Right forelimb (tissue), 1 donor: Measurements from ENCODE around the gene LRTM1.

Experiments
- DNase-seq: peaks from one replicate; pipeline ENCODE4 v3.0.0-alpha.2; 2018

LRTM1 gene

GRCh38 chr3:54928046-54928770 lies at the start of gene LRTM1:
Gene LRTM1, minus strand, starts transcription at chr3:54928059. Its CDS starts 148 bp downstream, at chr3:54927911.
- no peak for DNase-seq

GRCh38 chr3:54977439-54977838 lies 49.6 kb upstream of the LRTM1 start:
- no peak for DNase-seq

GRCh38 chr3:54970895-54971294 lies 43.0 kb upstream of the LRTM1 start:
- no peak for DNase-seq

DNA sequence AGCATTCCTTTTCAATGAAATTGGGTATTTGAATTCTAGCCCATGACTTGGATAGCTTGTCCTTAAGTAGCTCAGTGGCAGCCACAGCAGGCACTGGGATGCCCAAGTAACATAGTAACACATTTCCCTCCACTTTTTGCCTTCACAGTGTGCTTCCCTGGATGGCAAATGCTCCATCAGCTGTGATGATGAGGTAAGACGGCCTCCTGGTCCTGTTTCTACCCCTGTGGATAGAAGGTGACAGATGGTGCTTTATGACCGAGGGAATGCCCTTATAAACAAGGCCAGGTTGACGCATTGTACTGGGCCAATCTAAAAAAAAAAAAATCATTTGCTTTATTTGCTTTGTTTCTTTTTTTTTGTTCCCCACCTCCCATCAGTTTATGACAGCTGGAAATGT lies 41.8 kb upstream of the LRTM1 start:
- no peak for DNase-seq

DNA sequence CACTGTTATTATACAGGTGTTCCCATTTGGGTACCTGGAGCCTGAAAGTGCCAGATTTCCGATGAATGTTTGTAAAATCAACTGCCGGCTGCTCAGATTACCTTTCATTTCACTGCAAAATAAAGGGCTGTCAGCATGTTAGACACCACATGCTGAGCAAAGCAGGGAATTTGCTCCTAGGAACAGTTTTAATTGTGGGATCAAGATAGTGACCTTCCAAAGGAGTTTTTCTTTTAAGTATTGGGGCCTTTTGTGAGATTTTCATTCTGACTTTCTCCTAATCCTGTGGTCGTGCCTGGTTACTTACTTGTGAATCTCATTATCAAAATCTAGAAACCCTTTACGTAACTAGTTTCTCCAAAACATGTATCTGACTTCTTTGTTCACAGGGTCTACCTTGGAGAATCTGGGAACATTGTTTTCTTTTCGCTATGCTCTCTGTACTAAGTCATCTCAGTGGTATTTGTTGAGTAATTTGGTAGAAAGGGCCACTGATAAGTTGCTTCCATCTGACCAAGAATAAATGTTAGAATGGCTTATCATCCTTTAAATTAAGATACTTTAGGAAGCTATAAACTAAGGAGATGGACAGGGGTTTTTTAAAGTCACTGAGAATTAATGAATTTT lies 40.8 kb upstream of the LRTM1 start:
- no peak for DNase-seq

DNA sequence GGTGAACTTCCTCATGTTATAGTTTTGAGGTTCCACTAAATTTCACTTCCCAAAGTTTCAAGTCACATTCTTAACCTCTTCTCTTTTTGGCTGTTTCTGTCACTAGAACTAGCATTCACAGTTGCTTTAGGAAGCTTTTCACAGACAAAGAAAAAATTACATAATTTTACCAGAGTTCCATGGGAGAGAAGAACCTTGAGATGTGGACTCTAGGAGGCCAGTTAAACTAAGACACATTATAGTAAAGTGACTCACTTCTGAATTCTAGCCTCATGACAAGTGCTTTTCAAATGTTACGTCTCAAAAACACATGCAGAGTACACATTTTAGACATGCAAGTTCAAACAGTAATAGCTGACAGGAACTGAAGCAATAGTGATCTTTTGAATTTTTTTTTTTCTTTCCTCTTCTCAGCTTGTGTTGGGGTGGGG lies 39.9 kb upstream of the LRTM1 start:
- DNase-seq = no peak

DNA sequence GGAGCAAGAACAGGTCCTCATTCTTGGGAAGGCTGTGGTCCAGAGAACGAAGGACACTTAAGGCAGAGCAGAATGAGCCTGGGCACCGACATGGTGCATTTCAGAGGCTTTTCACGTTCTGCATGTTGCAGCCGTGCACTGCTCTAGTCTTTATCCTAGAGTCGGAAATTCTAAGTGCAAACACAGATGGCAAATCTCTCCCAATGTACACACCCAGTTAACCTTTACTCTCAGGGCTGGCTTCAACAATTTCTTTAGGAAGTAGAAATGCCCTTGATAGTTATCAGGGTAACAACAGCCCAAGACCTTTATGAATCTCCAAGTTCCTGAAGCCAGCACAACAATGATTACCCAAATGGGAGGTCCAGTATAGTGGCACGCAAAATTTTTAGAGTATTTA lies 39.1 kb upstream of the LRTM1 start:
- DNase-seq = no peak

- DNase-seq = no peak
Observed at GRCh38 chr3:54965746-54966145, 37.9 kb upstream of the LRTM1 start.

GRCh38 chr3:54964081-54964480 lies 36.2 kb upstream of the LRTM1 start:
- DNase-seq = no peak

- no peak for DNase-seq
Observed at GRCh38 chr3:54963641-54964040, 35.8 kb upstream of the LRTM1 start.

GRCh38 chr3:54962200-54962599 lies 34.3 kb upstream of the LRTM1 start:
- DNase-seq = no peak

GRCh38 chr3:54960701-54961100 lies 32.8 kb upstream of the LRTM1 start:
- DNase-seq = no peak

DNA sequence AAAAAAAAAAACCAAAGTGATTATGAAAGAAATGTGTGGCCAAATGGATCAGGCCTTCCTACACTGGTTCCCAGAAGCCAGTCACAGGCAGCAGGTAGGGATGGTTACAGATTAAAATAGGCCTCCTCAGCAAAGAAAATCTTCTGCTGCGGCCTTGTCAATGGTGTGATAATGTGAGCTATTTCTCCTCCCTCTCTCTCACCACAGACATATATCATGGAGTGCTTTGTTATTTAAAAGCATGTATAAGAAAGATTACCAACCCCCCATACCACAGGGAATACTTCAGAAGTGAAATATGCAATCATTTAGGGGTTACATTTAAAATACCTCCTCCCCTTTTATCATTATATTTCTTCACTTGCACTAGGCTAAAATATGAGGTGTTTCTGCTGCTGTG lies 32.2 kb upstream of the LRTM1 start:
- DNase-seq = no peak

- no peak for DNase-seq
Observed at GRCh38 chr3:54957711-54958110, 29.9 kb upstream of the LRTM1 start.

DNA sequence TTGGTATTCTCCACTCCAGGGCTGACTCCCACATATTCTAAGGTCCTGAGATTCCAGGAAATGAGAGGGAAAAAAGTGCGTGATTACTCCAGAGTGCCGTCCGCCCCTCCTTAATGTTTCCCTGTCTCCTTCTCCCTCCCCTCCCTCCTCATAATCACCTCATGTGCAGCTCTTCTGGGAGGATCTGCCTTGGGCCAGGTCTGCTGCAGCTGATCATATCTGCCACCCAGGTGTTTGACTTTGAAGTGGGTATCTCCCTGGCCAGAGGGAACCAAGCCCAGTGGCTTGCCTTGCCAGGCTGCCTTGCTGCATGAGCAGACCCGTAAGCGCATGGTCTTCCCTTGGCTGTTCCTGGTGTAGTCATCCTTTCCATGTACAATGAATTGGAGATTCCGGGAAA lies 28.1 kb upstream of the LRTM1 start:
- no peak for DNase-seq

- DNase-seq = no peak
Observed at GRCh38 chr3:54955496-54955895, 27.6 kb upstream of the LRTM1 start.

- no peak for DNase-seq
Observed at GRCh38 chr3:54954521-54954920, 26.7 kb upstream of the LRTM1 start.

DNA sequence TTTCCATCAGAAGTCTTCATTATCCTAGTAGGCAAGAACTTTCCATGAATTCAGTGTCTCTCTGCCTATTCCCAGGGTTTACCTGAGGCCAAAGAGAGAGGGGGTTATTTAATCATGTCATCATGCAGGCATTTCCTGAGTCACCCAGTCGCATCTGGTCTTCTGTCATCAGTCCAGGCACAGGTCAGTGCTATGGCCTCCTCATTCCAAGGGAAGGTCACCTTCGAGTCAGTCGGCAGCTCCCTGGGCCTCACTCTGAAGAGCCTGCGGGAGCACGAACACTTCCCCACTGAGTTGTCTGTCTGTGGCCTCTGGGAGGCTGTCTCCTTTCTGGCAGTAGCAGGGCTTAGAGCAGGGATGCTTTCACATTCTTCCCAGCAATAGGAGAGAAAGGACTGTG lies 26.2 kb upstream of the LRTM1 start:
- no peak for DNase-seq

DNA sequence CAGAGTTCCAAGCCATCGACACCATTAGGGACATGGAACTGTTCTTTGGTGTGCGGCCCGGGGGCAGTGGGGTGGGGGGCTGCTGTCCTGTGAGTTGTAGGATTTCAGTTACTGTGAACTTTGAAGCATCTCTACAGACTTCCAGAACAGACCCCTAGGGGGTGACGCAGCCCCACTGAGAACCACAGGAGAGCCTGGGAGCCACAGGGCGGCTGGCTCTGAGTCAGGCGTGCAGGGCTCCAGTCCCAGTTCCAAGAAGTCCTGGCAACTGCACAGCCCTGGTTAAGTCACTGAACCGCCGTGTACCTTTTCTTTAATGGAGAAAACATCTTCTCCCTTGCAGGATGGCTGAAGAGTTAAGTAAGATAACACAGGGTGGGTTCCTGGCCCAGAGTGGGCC lies 23.5 kb upstream of the LRTM1 start:
- peak; percentile 82 for DNase-seq

GRCh38 chr3:54950391-54951003 lies 22.6 kb upstream of the LRTM1 start:
- no peak for DNase-seq

DNA sequence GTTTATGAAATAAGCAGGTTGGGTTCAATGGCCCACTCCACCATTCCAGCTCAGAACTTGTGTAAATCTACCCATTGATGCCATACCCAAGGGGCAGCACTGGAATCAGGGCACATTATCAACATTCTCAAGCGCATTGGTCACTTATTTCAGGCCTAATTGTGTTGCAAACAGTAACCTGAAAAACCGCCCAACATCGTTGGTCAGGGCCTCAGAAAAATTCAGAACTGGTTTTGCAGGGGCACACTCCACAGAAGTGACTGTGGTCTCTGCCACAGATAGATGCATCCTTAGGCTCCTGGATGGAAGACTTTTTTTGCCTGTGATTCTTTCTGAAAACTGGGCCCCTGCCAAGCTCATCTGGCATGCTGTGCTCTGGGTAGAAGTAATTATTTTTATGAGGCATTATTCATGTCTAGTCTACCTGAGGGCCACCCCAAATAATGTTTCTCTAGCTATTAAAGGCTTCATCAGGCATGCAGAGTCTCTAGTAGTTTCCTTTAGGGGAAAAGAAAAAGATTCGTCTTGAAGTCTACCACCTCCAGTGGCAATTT lies 21.7 kb upstream of the LRTM1 start:
- DNase-seq = no peak

DNA sequence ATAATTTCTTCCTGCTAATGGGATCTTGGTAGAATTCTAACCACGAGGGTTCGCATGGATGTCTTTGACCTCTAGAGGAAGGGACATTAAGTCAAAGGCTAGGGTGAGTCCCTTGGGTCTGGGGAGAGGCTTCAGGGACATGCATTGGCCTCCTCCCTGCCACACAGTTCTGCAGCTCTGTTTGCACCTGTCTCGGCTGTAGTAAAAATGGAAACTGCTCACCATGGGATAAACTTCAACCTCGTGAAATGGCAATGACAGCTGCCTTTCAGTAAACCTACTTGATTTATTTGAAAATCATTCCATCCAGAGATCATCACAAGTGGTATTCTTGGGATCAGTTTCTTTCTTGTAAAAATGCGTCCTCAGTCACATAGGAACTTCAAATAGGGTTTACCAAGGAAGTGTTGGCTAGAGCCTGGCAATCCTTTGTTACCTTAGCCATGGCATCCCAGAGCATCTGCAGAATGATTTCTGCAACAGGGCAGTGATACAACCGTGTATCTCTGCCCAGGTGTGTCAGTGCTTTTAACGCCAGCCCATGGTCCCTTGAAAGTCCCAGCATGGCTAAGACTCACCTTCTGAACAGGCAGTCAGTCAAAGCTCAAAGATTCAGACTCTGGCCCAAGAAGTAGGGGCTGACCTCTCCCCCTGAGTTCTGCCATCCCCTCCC lies 14.0 kb upstream of the LRTM1 start:
- no peak for DNase-seq

DNA sequence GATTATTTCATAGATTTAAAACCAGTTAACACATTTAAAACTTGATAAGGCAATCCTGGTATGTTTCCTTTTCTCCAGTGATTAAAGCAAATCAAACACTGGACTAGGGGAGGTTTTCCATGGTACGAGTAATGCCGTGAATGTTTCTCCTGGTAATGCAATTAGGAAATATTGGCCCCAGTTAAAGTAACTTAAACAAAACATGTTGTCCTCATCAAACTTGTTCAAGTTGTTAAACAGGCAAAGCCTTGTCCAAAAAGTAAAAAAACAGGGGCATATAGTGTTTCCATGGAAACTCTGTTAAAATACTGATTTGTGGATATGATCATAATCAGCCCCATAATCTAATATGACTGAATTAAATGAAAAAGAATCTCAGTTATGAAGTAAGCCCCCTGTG lies 13.1 kb upstream of the LRTM1 start:
- no peak for DNase-seq
